Measurements from ENCODE around the gene FCAMR. TPM values are rescaled to one million over a fixed set of nuclear protein-coding genes. Genes with fewer than 3 reads are reported as not detected.

Gene FCAMR
- total and polyA plus RNA-seq, 2 donors (not counting 1 experiment from before 2014, with no cell fraction given): not detected

DNA sequence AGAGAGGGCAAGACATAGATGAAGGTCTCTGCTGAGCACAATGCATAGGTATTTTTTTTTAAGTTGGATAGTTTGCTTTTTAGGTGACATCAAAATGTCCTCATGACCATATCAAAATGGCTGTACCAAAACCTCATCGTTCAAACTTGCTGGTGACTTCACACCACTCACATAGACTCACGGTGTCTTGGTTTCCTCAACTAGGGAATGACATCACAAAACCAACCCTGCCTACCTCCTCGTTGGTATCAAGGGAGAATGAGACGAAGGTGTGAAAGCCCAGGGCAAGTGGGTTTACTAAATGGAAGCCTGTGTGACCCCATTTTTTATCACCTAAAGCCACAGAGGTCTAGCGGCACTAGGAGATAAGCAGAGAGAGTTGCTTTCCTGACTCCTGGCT is 25.6 kb downstream of the FCAMR start:
- ChIA-PET CTCF (interaction anchor here (1.4 to 5.3 kb wide), 2 partner anchors 11 to 37 kb away, joined by 3 to 39 read pairs; no protein-coding TSS in a partner anchor), POLR2A (no interaction called here)
- peaks cover 8% of the 10 kb centered on the region for H3K27me3 Mint-ChIP-seq
- Histone ChIP-seq H3K36me3 (replicated peaks in 1 of 2; ENCODE audit: control extremely low read depth in 1 of 2, control insufficient read depth in 1 of 2, extremely low read depth in 1 of 2, insufficient read depth in 2 of 2, low read length in 1 of 2) (no peaks in the 10 kb centered on the region), H3K9me3 (ENCODE audit: control extremely low read depth in 1 of 3, control insufficient read depth in 2 of 3, insufficient read depth in 1 of 3, low read length in 2 of 3) (peaks cover 0 to 3% (median 1%) of the 10 kb centered on the region in 3 donors), H3K79me2 (ENCODE audit: control insufficient read depth, insufficient read depth, low read length) (no peaks in the 10 kb centered on the region), H3K4me1 (ENCODE audit: control insufficient read depth in 2 of 2, insufficient read depth in 2 of 2, low read length in 2 of 2) (peaks cover 0 to 5% of the 10 kb centered on the region in 2 donors), H3K4me3 (ENCODE audit: control extremely low read depth in 1 of 5, extremely low read depth in 1 of 5, insufficient read depth in 1 of 5, low read depth in 2 of 5, low read length in 4 of 5) (no peak overlapping the region), H3K9ac (ENCODE audit: low read length) (no peak overlapping the region), H2AFZ (ENCODE audit: insufficient read depth, low read depth, low read length, poor library complexity, severe bottlenecking) (no peak overlapping the region), H3K27me3 (replicated peaks in 1 of 4; ENCODE audit: control extremely low read depth in 1 of 4, control insufficient read depth in 3 of 4, insufficient read depth in 4 of 4, low read length in 3 of 4) (peaks cover 0 to 5% (median 2%) of the 10 kb centered on the region in 4 experiments), H4K20me1 (ENCODE audit: control insufficient read depth, insufficient read depth, low read length, poor library complexity, severe bottlenecking) (no peaks in the 10 kb centered on the region), H3K27ac (ENCODE audit: low read length in 2 of 2) (no peak overlapping the region), H3K4me2 (replicated peaks; ENCODE audit: low read depth, low read length, poor library complexity, severe bottlenecking) (no peak overlapping the region)
- no peak overlapping the region for H3K4me3 Mint-ChIP-seq
- H3K4me1 Mint-ChIP-seq: peaks cover 13% of the 10 kb centered on the region
- H3K27ac Mint-ChIP-seq: no peak overlapping the region
- no peak for ATAC-seq (ENCODE audit: low read depth)
- no peaks in the 10 kb centered on the region for H3K9me3 Mint-ChIP-seq (ENCODE audit: insufficient read depth)
- no peak for DNase-seq
- intact Hi-C loops (cut with micrococcal nuclease): no loop called here
- WGBS (ENCODE audit: insufficient coverage): no CpG with 5 or more reads among the region's 5 CpGs
- TF ChIP-seq, protein P1, sequence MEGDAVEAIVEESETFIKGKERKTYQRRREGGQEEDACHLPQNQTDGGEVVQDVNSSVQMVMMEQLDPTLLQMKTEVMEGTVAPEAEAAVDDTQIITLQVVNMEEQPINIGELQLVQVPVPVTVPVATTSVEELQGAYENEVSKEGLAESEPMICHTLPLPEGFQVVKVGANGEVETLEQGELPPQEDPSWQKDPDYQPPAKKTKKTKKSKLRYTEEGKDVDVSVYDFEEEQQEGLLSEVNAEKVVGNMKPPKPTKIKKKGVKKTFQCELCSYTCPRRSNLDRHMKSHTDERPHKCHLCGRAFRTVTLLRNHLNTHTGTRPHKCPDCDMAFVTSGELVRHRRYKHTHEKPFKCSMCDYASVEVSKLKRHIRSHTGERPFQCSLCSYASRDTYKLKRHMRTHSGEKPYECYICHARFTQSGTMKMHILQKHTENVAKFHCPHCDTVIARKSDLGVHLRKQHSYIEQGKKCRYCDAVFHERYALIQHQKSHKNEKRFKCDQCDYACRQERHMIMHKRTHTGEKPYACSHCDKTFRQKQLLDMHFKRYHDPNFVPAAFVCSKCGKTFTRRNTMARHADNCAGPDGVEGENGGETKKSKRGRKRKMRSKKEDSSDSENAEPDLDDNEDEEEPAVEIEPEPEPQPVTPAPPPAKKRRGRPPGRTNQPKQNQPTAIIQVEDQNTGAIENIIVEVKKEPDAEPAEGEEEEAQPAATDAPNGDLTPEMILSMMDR (IDR thresholded peaks at IDR 0.05): no peak
- no peak for TF ChIP-seq EZH2 (IDR thresholded peaks at IDR 0.05; ENCODE audit: borderline replicate concordance, insufficient read depth, low read depth, low read length, poor library complexity, severe bottlenecking)

DNA sequence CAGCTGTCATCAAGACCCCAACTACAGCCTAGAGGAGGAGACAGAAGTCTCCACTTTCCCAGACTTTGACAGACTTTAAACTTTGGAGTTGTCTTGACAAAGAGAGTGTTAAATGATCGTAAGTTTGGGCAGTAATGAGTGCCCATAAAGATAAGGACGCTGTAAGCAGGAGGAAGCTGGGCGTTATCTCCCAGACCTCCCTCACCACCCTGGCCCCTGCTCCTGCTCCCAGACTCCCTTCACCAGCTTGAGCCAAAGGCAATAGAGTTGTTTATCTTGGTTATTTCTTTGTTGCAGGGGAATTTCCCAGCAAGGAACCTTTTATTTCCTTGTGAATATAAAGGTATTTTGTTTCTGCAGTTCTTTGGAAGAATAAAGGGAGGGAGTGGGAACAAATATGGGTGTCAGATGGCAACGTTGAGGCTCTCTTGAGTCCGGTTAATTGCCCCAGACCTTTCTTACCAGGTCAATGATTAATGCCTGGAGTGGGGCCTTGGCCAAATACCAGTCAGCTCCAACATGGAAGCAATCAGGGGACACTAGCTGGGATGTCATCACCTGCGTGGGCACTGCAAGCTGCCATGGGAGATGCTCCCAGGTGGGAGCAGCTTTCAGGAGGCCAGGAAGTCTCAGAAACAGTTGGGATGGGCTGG is 28.4 kb downstream of the FCAMR start:
- DNase-seq (no peak), ATAC-seq (ENCODE audit: low read depth) (no peak)
- ChIA-PET POLR2A (interaction anchor here (0.9 kb wide), 1 partner anchor 11 kb away, joined by 3 read pairs; no protein-coding TSS in a partner anchor), CTCF (interaction anchor here (1.2 to 4.0 kb wide), 6 partner anchors 10 to 278 kb away, joined by 3 to 20 read pairs (median 4); partner anchors contain the start of gene FCAMR)
- Histone ChIP-seq H3K9ac (ENCODE audit: low read length) (no peak overlapping the region), H3K4me1 (ENCODE audit: control insufficient read depth in 2 of 2, insufficient read depth in 2 of 2, low read length in 2 of 2) (no peaks in the 10 kb centered on the region), H4K20me1 (ENCODE audit: control insufficient read depth, insufficient read depth, low read length, poor library complexity, severe bottlenecking) (no peaks in the 10 kb centered on the region), H3K27me3 (replicated peaks in 1 of 4; ENCODE audit: control extremely low read depth in 1 of 4, control insufficient read depth in 3 of 4, insufficient read depth in 4 of 4, low read length in 3 of 4) (peaks cover 0 to 5% (median 2%) of the 10 kb centered on the region in 4 experiments), H3K36me3 (replicated peaks in 1 of 2; ENCODE audit: control extremely low read depth in 1 of 2, control insufficient read depth in 1 of 2, extremely low read depth in 1 of 2, insufficient read depth in 2 of 2, low read length in 1 of 2) (no peaks in the 10 kb centered on the region), H3K4me2 (replicated peaks; ENCODE audit: low read depth, low read length, poor library complexity, severe bottlenecking) (no peak overlapping the region), H3K9me3 (ENCODE audit: control extremely low read depth in 1 of 3, control insufficient read depth in 2 of 3, insufficient read depth in 1 of 3, low read length in 2 of 3) (no peaks in the 10 kb centered on the region), H3K27ac (ENCODE audit: low read length in 2 of 2) (no peak overlapping the region), H3K79me2 (ENCODE audit: control insufficient read depth, insufficient read depth, low read length) (no peaks in the 10 kb centered on the region), H3K4me3 (ENCODE audit: control extremely low read depth in 1 of 5, extremely low read depth in 1 of 5, insufficient read depth in 1 of 5, low read depth in 2 of 5, low read length in 4 of 5) (no peak overlapping the region), H2AFZ (ENCODE audit: insufficient read depth, low read depth, low read length, poor library complexity, severe bottlenecking) (no peak overlapping the region)
- Mint-ChIP-seq H3K27ac (no peak overlapping the region), H3K27me3 (peaks cover 8% of the 10 kb centered on the region), H3K4me3 (no peak overlapping the region), H3K9me3 (ENCODE audit: insufficient read depth) (no peaks in the 10 kb centered on the region), H3K4me1 (no peaks in the 10 kb centered on the region)
- intact Hi-C loops (cut with micrococcal nuclease): no loop called here
- TF ChIP-seq, protein P1 (IDR thresholded peaks at IDR 0.05): no peak
- no peak for TF ChIP-seq EZH2 (IDR thresholded peaks at IDR 0.05; ENCODE audit: borderline replicate concordance, insufficient read depth, low read depth, low read length, poor library complexity, severe bottlenecking)
- 91% methylated on average over 3 of the region's 6 CpGs for WGBS (ENCODE audit: insufficient coverage)
